HL-60 (cell line): Measurements from ENCODE around the gene PARD6B.

Source experiments
- CTCF ChIP-seq: IDR thresholded peaks from one replicate; pipeline ENCODE4 v1.5.1; 2011; ENCODE audit warnings: low read length, control low read depth, inconsistent platforms; ENCODE audit not compliant: insufficient read depth
- POLR2AphosphoS5 ChIP-seq: IDR thresholded peaks from 2 replicates; pipeline ENCODE4 v1.6.1; 2012; ENCODE audit warnings: low read depth

GRCh38 chr20:50712771-50713656 is 18.4 kb upstream of the PARD6B start:
- TF ChIP-seq POLR2AphosphoS5 (no peak), CTCF (no peak)
